Mesenchymal stem cell (in vitro differentiated cells and primary cell): ENCODE data around the gene JDP2.

Experiments used
- DNase-seq: peaks from one replicate; pipeline ENCODE4 v3.0.0-alpha.2; 2013
- H2AFZ ChIP-seq: one replicate; pipeline ENCODE4 v1.6.1; 2013; ENCODE audit warnings: low read depth, mild to moderate bottlenecking, control low read depth, inconsistent platforms, low read length, moderate library complexity
- H2AK5ac ChIP-seq: 2 replicates; pipeline ENCODE4 v1.6.1; 2013; ENCODE audit warnings: low read length, moderate library complexity, mild to moderate bottlenecking, inconsistent platforms; ENCODE audit not compliant: severe bottlenecking
- H2BK120ac ChIP-seq: one replicate; pipeline ENCODE4 v1.6.1; 2013; ENCODE audit warnings: low read depth, mild to moderate bottlenecking, inconsistent platforms, low read length, moderate library complexity
- H2BK12ac ChIP-seq, 2 experiments: one replicate each; pipeline ENCODE4 v1.6.1; 2013; ENCODE audit warnings: inconsistent platforms in 2 of 2, low read length in 2 of 2, mild to moderate bottlenecking in 2 of 2, moderate library complexity in 2 of 2, control low read depth in 1 of 2
- H2BK15ac ChIP-seq: one replicate; pipeline ENCODE4 v1.6.1; 2013; ENCODE audit warnings: mild to moderate bottlenecking, low read depth, inconsistent platforms; ENCODE audit not compliant: poor library complexity, severe bottlenecking
- H2BK5ac ChIP-seq: 2 replicates; pipeline ENCODE4 v1.6.1; 2013; ENCODE audit warnings: low read depth, mild to moderate bottlenecking, low read length, control low read depth, inconsistent platforms; ENCODE audit not compliant: poor library complexity, severe bottlenecking
- H3K14ac ChIP-seq, 2 experiments: one replicate each; pipeline ENCODE4 v1.6.1; 2013; ENCODE audit warnings: inconsistent platforms in 2 of 2, low read length in 2 of 2, control low read depth in 1 of 2, mild to moderate bottlenecking in 1 of 2, moderate library complexity in 1 of 2
- H3K18ac ChIP-seq, 2 experiments: one replicate each; pipeline ENCODE4 v1.6.1; 2013; ENCODE audit warnings: inconsistent platforms in 2 of 2, low read length in 2 of 2, control low read depth in 1 of 2, low read depth in 1 of 2, mild to moderate bottlenecking in 1 of 2
- H3K23ac ChIP-seq, 2 experiments: one replicate each; pipeline ENCODE4 v1.6.1; 2013; ENCODE audit warnings: inconsistent platforms in 2 of 2, low read length in 2 of 2, mild to moderate bottlenecking in 2 of 2, moderate library complexity in 2 of 2, control low read depth in 1 of 2
- H3K27ac ChIP-seq: 2 replicates; pipeline ENCODE4 v1.5.1; 2013; ENCODE audit warnings: mild to moderate bottlenecking, moderate library complexity, low read length, control low read depth, inconsistent platforms; ENCODE audit not compliant: poor library complexity, severe bottlenecking
- H3K27me3 ChIP-seq, 2 experiments: 2 replicates each; pipeline versions ENCODE4 v1.6.1 to v1.7.0; 2013; ENCODE audit warnings: low read length in 2 of 2, mild to moderate bottlenecking in 2 of 2, moderate library complexity in 2 of 2, control low read depth in 1 of 2, inconsistent platforms in 1 of 2; ENCODE audit not compliant: control insufficient read depth in 1 of 2, insufficient read depth in 1 of 2
- H3K36me3 ChIP-seq, 2 experiments: 2 replicates each; pipeline versions ENCODE4 v1.6.1 to v1.7.0; 2013; ENCODE audit warnings: low read length in 2 of 2, control low read depth in 1 of 2, inconsistent platforms in 1 of 2, low read depth in 1 of 2, mild to moderate bottlenecking in 1 of 2; ENCODE audit not compliant: insufficient read depth in 2 of 2, control insufficient read depth in 1 of 2
- H3K4ac ChIP-seq, 2 experiments: one replicate each; pipeline ENCODE4 v1.6.1; 2013; ENCODE audit warnings: inconsistent platforms in 2 of 2, low read length in 2 of 2, mild to moderate bottlenecking in 2 of 2, moderate library complexity in 2 of 2, control low read depth in 1 of 2, low read depth in 1 of 2
- H3K4me1 ChIP-seq: 2 replicates; pipeline ENCODE4 v1.6.1; 2013; ENCODE audit warnings: low read depth, low read length, control low read depth; ENCODE audit not compliant: control insufficient read depth, insufficient read depth
- H3K4me2 ChIP-seq: 2 replicates; pipeline ENCODE4 v1.6.1; 2013; ENCODE audit warnings: low read length, mild to moderate bottlenecking, inconsistent platforms; ENCODE audit not compliant: poor library complexity, severe bottlenecking
- H3K4me3 ChIP-seq, 2 experiments: 2 replicates each; pipeline versions ENCODE4 v1.5.1 to v1.7.0; 2013; ENCODE audit warnings: low read length in 2 of 2, mild to moderate bottlenecking in 2 of 2, control low read depth in 1 of 2, low read depth in 1 of 2; ENCODE audit not compliant: insufficient read depth in 1 of 2
- H3K79me1 ChIP-seq: replicated peaks from 2 replicates; pipeline ENCODE4 v1.6.1; 2013; ENCODE audit warnings: mild to moderate bottlenecking, control low read depth, low read length, inconsistent platforms; ENCODE audit not compliant: poor library complexity, severe bottlenecking
- H3K9ac ChIP-seq: 2 replicates; pipeline ENCODE4 v1.7.0; 2013; ENCODE audit warnings: mild to moderate bottlenecking, low read length, moderate library complexity
- H3K9me3 ChIP-seq: 2 replicates; pipeline ENCODE4 v1.7.0; 2013; ENCODE audit warnings: mild to moderate bottlenecking, low read length; ENCODE audit not compliant: control insufficient read depth
- H4K8ac ChIP-seq: one replicate; pipeline ENCODE4 v1.6.1; 2013; ENCODE audit warnings: inconsistent platforms, mild to moderate bottlenecking, low read length, moderate library complexity
- H4K91ac ChIP-seq: one replicate; pipeline ENCODE4 v1.6.1; 2013; ENCODE audit warnings: mild to moderate bottlenecking, low read length, inconsistent platforms
- WGBS: methylation state at CpG from one replicate; pipeline ENCODE4 v1.1.7; 2013; ENCODE audit warnings: mixed read lengths; 5-methylcytosine and 5-hydroxymethylcytosine counted together

Gene JDP2

DNA sequence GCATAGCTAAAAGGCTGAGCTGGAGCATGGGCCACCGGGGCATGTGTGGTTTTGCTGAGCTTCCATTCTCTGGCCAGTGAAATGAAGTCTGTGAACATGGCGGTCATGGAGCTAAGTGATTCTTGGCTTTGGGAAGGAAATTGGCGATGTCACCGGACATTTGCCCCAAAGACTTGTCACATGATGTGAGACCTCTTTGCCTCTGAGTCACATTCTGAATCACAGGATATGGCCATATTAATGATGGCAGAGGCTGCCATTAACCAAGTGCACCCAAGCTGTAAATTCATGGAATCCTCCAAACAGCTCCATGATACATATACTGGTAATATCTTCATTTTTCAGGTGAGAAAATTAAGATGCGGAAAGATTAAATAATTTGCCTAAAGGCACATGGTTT is 67.1 kb downstream of the JDP2 start:
- no peaks in the 10 kb centered on the region for H3K79me1 ChIP-seq
- H3K9ac ChIP-seq = no peak overlapping the region
- H2BK5ac ChIP-seq = no peak overlapping the region
- H3K14ac ChIP-seq = no peak overlapping the region
- H4K91ac ChIP-seq = no peak overlapping the region
- H2BK12ac ChIP-seq = no peak overlapping the region
- no peaks in the 10 kb centered on the region for H3K9me3 ChIP-seq
- DNase-seq = peak; percentile 15
- H2BK15ac ChIP-seq = no peak overlapping the region
- H3K36me3 ChIP-seq = no peaks in the 10 kb centered on the region
- no peak overlapping the region for H3K18ac ChIP-seq
- no peak overlapping the region for H3K4ac ChIP-seq
- H4K8ac ChIP-seq = no peak overlapping the region
- no peak overlapping the region for H2AFZ ChIP-seq
- WGBS = 90% methylated on average over 5 of the region's 5 CpGs
- H3K23ac ChIP-seq = no peak overlapping the region
- no peak overlapping the region for H3K4me3 ChIP-seq
- no peak overlapping the region for H2BK120ac ChIP-seq
- H3K4me1 ChIP-seq = no peaks in the 10 kb centered on the region
- no peak overlapping the region for H3K4me2 ChIP-seq
- H3K27me3 ChIP-seq = no peaks in the 10 kb centered on the region
- no peak overlapping the region for H3K27ac ChIP-seq
- H2AK5ac ChIP-seq = no peak overlapping the region

DNA sequence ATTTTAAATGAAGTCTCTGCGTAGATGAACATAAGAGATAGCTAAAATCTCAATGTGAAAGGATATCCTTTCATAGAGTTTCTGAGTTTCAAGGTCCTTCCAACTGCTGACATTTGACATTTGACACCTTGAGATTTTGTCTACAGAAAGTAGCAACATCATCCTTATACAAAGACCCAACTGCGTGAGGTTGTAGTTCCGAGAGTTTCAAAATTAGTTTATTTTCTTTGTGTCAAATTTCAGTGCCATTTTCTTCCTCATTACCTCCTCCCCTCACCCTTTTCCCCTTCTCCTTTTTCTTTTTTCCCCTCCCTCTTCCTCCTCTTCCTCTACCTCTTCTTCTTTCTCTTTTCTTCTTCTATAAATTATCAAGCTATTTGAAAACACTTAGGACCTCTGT is 67.6 kb downstream of the JDP2 start:
- no peak overlapping the region for H3K4ac ChIP-seq
- no peak overlapping the region for H2BK120ac ChIP-seq
- H3K79me1 ChIP-seq = no peaks in the 10 kb centered on the region
- no peaks in the 10 kb centered on the region for H3K9me3 ChIP-seq
- H3K9ac ChIP-seq = no peak overlapping the region
- no peak overlapping the region for H3K23ac ChIP-seq
- no peak overlapping the region for H2AK5ac ChIP-seq
- H2BK5ac ChIP-seq = no peak overlapping the region
- H3K4me2 ChIP-seq = no peak overlapping the region
- no peak overlapping the region for H3K18ac ChIP-seq
- no peaks in the 10 kb centered on the region for H3K4me1 ChIP-seq
- H4K8ac ChIP-seq = no peak overlapping the region
- H2BK12ac ChIP-seq = no peak overlapping the region
- no peak for DNase-seq
- WGBS = 100% methylated on average over 3 of the region's 3 CpGs
- H3K27me3 ChIP-seq = no peaks in the 10 kb centered on the region
- H3K27ac ChIP-seq = no peak overlapping the region
- no peak overlapping the region for H2AFZ ChIP-seq
- H4K91ac ChIP-seq = no peak overlapping the region
- no peak overlapping the region for H3K14ac ChIP-seq
- H3K4me3 ChIP-seq = no peak overlapping the region
- H2BK15ac ChIP-seq = no peak overlapping the region
- no peaks in the 10 kb centered on the region for H3K36me3 ChIP-seq

- no peak overlapping the region for H2BK12ac ChIP-seq
- no peak overlapping the region for H2AK5ac ChIP-seq
- no peaks in the 10 kb centered on the region for H3K36me3 ChIP-seq
- no peak overlapping the region for H3K4me3 ChIP-seq
- no peaks in the 10 kb centered on the region for H3K9me3 ChIP-seq
- no peak overlapping the region for H3K4me2 ChIP-seq
- no peak overlapping the region for H2BK120ac ChIP-seq
- no peak overlapping the region for H3K18ac ChIP-seq
- H2BK15ac ChIP-seq = no peak overlapping the region
- H3K79me1 ChIP-seq = no peaks in the 10 kb centered on the region
- H3K27me3 ChIP-seq = no peaks in the 10 kb centered on the region
- no peak overlapping the region for H3K4ac ChIP-seq
- no peaks in the 10 kb centered on the region for H3K4me1 ChIP-seq
- no peak overlapping the region for H4K8ac ChIP-seq
- no peak overlapping the region for H3K9ac ChIP-seq
- no peak overlapping the region for H3K23ac ChIP-seq
- 91% methylated on average over 5 of the region's 5 CpGs for WGBS
- no peak overlapping the region for H2AFZ ChIP-seq
- no peak overlapping the region for H3K14ac ChIP-seq
- no peak overlapping the region for H3K27ac ChIP-seq
- H4K91ac ChIP-seq = no peak overlapping the region
- DNase-seq = no peak
- H2BK5ac ChIP-seq = no peak overlapping the region
Measured at GRCh38 chr14:75495882-75496281, 68.1 kb downstream of the JDP2 start.

DNA sequence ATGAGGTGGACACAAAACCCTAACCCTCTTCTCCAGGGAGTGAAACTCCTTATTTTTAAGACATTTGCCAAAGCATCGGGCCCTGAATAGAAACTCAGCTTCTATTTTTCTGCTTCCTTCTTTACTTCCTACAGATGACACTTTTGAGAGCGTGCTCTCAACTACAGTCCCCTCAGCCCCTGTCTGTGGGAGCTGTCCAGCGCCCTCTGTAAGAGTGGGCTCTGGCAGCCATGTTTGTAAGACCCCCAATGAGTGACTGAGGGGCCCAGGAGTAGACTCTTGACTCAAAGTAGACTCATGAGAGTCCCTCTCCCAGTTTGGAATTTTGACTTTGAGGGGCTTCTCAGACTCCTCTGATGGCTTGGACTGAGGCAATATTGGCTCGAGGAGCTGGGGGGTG is 68.9 kb downstream of the JDP2 start:
- H4K91ac ChIP-seq = no peak overlapping the region
- no peak overlapping the region for H3K4me3 ChIP-seq
- no peak overlapping the region for H2BK120ac ChIP-seq
- no peaks in the 10 kb centered on the region for H3K36me3 ChIP-seq
- H3K18ac ChIP-seq = no peak overlapping the region
- no peak overlapping the region for H2BK12ac ChIP-seq
- H2BK5ac ChIP-seq = no peak overlapping the region
- no peak overlapping the region for H3K23ac ChIP-seq
- H3K79me1 ChIP-seq = no peaks in the 10 kb centered on the region
- no peak overlapping the region for H2AFZ ChIP-seq
- DNase-seq = no peak
- no peak overlapping the region for H4K8ac ChIP-seq
- no peak overlapping the region for H3K4ac ChIP-seq
- no peaks in the 10 kb centered on the region for H3K9me3 ChIP-seq
- H3K27ac ChIP-seq = no peak overlapping the region
- no peak overlapping the region for H3K9ac ChIP-seq
- no peaks in the 10 kb centered on the region for H3K4me1 ChIP-seq
- no peak overlapping the region for H3K4me2 ChIP-seq
- 91% methylated on average over 4 of the region's 4 CpGs for WGBS
- no peak overlapping the region for H3K14ac ChIP-seq
- H2BK15ac ChIP-seq = no peak overlapping the region
- H3K27me3 ChIP-seq = no peaks in the 10 kb centered on the region
- no peak overlapping the region for H2AK5ac ChIP-seq
